HG02884 (cell line): ENCODE measurements around the gene GATAD2B.
A peak's percentile ranks its signal among the peaks of the same experiment; 100 is the strongest.
"Not testable (repeated sequence)": the region's sequence is repeated elsewhere in the genome, so short reads cannot be mapped to it uniquely, and the experiment has no call there.

ENCODE experiments used
- ATAC-seq: cut with Tn5 transposase; IDR thresholded peaks from one replicate; pipeline ENCODE4 v1.9.1; 2021; ENCODE audit warnings: mild to moderate bottlenecking, moderate library complexity; ENCODE audit not compliant: unreplicated experiment

The GATAD2B gene

DNA sequence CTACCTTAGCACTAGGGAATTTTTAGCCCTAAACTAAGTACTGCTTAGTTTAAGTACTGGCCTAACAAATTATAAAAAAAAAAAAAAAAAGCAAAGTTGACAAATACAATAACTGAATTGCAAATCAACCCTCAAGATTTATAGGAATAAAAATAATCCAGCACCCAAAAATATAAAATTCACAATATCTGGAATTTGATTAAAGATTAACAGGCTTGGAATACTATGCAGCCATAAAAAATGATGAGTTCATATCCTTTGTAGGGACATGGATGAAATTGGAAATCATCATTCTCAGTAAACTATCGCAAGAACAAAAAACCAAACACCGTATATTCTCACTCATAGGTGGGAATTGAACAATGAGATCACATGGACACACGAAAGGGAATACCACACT lies 78.4 kb downstream of the GATAD2B start:
- not testable (repeated sequence) for ATAC-seq

DNA sequence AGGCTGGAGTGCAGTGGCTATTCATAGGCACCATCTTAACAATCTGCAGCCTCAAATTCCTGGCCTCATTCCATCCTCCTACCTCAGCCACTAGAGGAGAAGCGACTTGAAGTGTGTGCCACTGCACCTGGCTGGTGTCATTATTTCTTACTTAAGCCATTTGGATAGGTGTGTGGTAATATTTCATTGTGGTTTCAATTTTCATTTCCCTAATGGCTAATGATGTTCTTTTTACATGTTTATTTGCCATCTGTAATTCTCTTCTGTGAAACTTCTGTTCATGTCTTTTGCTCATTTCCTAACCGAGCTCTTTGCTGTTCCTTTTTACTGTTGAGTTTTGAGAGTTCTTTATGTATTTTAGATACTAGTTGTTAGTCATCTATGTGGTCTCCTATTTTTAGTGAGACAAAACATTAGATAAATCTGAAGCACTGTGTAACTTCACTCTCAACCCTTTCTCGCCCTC lies 80.7 kb downstream of the GATAD2B start:
- peak; percentile 60 for ATAC-seq

DNA sequence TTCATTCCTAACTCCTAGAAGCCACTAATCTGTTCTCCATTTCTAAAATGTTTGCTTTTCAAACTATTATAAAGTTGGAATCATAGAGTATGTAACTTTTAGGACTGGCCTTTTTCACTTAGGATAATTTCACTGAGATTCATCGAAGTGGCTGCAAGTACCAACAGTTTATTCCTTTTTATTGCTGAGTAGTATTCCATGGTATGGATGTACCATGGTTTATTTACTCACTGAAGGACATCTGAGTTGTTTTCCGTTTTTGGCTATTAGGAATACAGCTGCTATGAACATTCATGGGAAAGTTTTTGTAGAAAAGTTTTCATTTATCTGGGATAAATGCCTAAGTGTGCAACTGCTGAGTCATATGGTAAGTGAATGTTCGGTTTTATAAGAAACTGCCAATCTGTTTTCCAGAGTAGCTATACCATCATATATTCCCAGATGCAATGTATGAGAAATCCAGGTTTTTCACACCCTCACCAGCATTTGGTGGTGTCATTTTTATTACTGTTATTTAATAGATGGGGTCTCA lies 81.2 kb downstream of the GATAD2B start:
- no peak for ATAC-seq

DNA sequence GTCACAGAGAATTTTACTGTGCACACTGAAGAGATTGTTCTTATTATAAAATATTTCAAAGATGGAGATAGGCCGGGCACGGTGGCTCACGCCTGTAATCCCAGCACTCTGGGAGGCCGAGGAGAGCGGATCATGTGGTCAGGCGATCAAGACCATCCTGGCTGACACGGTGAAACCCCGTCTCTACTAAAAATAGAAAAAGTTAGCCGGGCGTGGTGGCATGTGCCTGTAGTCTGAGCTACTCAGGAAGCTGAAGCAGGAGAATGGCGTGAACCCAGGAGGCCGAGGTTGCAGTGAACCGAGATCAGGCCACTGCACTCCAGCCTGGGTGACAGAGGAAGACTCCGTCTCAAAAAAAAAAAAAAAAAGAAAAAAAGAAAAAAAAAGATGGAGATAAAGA lies 82.0 kb downstream of the GATAD2B start:
- ATAC-seq, result not testable (repeated sequence)

DNA sequence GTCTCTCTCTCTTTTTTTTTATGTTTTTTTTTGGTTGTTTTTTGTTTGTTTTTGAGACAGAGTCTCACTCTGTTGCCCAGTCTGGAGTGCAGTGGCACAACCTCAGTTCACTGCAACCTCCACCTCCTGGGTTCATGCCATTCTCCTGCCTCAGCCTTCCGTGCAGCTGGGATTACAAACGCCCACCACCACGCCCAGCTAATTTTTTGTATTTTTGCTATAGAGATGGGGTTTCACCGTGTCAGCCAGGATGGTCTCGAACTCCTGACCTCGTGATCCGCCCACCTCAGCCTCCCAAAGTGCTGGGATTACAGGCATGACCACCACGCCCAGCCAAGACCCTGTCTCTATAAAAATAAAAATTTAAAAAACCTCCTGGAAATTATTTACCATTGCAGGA lies 88.8 kb downstream of the GATAD2B start:
- ATAC-seq, result not testable (repeated sequence)

DNA sequence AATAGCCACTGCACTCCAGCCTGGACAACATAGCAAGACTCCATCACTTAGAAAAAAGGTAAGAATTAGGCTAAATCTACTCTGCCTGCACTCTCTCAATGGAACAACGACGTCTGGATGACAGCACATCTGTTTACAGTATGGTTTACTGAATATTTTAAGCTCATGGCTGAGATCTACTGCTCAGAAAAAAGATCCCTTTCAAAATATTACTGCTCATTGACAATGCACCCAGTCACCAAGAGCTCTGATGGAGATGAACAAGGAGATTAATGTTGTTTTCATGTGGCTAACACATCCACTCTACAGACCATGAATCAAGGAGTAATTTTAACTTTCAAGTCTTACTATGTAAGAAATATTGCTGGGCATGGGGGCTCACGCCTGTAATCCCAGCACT lies 89.6 kb downstream of the GATAD2B start:
- no peak for ATAC-seq

DNA sequence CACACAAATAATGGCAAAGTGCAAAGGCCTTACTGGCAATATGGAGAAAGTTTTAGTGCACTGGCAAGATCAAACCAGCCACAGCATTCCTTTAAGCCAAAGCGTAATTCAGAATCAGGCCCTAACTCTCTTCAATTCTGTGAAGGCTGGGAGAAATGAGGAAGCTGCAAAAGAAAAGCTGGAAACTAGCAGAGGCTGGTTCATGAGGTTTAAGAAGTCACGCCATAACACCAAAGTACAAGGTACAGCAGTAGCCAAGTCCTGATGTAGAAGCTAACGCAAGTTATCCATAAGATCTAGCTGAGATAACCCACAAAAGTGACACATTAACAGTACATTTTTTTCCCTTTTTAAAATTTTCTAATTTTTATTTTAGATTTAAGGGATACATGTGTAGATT lies 90.5 kb downstream of the GATAD2B start:
- ATAC-seq, result no peak

DNA sequence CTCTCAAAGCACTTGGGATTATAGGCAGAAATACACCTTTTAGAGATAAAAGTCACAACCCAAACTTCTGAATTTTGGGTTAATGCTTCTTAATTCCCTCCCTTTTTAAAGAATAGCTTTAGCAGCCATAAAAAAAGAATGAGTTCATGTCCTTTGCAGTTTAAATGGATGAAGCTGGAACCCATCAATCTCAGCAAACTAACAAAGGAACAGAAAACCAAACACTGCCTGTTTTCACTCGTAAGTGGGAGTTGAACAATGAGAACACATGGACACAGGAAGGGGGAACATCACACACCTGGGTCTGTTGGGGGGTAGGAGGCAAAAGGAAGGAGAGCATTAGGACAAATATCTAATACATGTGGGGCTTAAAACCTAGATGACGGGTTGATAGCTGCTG lies 91.7 kb downstream of the GATAD2B start:
- ATAC-seq, result no peak

DNA sequence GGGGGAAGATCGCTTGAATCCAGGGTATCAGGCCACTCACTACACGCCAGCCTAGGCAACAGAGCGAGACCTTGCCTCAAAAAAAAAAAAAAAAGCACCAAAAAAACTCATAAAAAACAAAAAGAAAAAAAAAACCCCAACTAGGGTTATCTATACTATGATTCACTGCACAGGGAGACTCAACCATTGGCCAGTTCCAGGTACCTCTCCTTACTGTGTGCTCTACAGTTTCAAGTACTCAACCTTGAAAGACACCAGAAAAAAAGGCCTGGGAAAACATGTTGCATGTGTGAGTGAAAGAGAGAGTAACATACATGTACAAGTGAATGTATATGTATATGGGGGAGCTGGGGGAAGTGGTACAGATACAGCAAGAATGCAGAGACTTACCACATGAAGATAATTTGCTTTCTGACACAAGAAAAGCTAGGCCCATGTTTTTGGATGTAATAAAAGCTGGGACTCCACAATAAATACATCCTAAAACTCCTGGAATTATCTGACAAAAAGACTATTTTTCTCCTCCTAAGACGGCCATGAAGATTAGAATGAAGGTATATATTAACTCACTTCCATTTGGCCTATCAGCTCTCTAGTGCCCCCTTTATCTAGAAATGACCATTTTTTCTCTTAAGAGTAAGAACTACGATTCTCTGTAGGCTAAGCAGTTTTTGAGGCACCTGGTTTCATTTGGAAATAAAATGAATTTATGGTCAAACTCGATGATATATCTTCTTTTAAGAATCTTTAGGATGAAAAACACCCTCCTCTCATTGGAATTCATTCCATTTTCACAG lies 95.4 kb downstream of the GATAD2B start:
- no peak for ATAC-seq

DNA sequence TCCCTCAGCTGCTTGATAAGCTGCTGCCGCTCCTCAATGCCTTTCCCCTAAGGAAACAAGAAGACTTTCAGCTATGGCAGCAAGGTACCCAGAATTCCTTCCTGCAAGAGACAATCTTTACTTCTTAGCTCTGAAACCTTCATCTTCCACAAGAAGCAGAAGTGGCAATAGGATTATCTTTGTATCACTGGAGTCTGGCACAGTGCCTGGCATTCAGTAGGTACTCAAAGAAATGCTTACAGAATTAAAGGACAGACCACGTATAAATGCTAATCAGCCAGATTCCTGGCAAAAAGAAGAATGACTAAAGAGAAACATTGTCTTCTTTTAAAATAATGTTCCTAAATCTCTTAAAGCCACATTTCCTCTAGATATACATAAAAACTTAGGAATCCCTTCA lies 103.9 kb downstream of the GATAD2B start:
- no peak for ATAC-seq

DNA sequence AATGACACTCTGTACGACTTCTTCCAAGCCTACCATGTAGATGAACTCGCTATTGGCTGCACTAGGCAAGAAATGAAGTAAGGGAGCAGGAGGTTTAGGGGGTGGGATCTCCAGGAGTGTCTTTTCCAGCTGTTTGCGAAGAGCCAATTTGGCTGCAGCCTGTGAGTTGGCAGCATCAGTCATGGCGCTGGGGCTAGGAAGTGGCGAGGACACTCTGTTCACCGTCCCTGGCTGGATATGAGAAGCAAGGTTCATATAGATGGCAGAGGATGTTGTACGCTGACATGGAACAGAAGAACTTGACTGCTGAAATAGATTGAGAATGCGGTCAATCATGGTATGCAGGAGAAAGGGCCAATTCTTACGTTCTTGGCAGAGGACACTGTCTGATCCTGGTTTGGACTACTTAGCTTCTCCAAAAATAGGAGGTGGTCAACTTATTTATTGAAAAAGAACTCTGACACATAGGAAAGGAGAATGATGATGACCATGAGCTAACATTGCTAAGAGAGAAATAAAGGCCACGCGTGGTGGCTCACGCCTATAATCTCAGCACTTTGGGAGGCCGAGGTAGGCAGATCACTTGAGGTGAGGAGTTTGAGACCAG lies 106.4 kb downstream of the GATAD2B start:
- ATAC-seq, result no peak

DNA sequence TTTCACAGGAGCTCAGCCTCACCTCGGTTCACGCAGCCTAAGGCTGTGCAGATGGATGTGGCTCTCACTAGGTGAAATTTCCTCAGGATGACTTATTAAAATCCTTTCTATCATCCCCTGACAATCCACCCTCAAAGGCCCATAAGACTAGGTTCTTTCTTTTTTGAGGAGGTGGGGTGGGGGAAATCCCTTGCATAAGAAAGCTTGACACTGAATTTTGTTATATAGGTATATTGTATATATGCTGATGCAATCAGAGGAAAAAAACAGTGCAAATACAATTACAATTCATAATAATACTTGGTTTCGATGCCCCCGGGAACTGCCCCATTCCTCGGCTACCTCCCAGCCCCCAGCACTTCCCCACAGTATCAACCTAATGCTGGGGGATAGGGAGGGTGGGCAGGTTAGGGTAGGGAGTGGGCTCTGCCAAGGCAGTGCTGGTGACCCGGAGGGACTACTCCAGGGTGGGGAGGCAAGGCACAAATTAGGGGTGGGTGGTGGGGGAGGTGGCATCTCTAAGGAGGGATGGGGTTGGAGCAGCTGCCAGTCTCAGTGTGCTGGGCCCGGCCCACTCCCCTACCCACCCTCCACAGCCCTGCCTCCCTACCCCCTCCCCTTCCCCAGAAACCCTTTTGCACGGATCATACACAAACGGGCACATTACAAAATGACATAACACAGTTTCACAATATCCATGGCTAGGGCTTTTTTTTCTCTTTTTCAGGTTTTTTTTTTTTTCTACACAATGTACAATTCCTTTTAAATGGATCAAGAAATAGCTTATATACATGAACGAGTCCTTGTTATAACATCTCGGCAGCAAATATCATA lies 116.7 kb downstream of the GATAD2B start:
- peak; percentile 16 for ATAC-seq

DNA sequence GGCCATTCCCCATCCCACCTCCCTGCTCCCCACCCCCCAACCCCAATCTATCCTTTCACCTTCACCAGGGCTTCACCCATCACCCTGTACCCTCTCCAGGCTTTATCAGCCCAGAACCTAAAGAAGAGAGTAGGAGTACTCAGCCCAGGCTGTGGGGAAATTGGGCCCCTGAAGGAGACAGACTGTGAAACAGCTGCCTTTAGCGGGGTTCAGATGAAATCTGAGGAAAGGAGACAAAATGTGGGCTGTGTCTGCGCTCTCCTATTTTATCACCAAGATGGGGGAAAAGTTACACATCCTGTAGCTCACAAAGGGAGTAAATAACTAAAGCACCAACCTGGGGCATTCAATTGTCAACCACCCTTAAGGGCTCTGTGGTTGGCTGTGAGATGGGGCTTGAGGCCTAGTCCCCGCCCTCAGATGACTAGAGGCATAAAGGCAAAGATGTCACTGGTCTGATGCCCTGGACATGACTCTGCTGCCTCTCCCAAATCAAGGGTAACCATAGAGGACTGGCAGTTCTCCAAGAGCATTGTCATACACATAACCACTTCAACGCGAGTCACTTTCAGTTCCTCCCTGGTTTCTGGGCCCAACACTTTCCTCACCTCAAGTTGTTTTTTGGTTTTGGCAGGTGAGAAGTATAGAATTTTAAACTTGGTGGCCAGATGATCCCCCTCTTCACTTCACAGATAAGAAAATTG lies 117.6 kb downstream of the GATAD2B start:
- ATAC-seq, result peak; percentile 84

DNA sequence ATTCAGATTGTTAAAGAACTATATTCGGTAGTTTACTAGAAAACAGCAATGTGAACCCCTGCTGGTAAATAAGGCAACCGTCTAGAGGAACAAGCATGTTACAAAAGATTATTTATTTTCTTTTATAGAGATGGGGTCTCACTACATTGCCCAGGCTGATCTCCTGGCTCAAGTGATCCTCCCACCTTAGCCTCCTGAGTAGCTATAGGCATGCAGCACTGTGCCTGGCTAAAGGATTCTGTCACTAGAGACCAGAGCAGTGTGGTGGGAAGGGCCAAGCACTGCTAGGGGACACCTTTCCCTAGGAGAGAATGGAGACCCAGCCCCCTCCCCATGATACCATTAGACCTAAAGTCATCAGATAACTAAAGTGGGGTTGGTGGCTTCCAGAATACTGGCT lies 118.7 kb downstream of the GATAD2B start:
- no peak for ATAC-seq

DNA sequence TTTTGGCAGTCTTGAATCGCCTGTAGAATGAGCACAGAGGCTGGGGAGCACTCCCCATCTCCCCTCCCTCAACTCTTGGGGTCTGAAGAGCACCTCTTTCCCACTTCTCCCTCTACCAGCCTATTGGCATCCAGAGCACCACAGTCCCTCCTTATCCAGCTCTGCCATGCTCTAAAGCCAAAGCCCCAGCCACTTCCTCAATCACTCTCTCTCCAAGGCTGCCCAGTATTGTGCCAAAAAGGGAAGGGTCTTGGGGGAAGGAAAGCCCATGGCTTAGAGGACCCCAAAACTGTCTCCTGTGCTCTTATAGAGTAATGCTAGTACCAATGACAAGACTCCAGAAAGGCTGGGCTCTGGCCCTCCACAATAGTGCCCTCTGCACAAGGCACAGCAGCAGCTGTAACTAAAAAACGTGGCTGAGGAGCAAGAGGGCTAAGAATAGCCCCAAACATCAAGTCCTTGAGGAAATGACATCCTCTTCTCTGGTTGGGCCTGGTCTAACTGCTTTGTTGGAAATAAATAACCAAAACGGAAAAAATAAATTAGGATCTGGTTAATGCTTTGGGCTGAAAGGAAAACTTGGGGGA lies 119.2 kb downstream of the GATAD2B start:
- no peak for ATAC-seq

DNA sequence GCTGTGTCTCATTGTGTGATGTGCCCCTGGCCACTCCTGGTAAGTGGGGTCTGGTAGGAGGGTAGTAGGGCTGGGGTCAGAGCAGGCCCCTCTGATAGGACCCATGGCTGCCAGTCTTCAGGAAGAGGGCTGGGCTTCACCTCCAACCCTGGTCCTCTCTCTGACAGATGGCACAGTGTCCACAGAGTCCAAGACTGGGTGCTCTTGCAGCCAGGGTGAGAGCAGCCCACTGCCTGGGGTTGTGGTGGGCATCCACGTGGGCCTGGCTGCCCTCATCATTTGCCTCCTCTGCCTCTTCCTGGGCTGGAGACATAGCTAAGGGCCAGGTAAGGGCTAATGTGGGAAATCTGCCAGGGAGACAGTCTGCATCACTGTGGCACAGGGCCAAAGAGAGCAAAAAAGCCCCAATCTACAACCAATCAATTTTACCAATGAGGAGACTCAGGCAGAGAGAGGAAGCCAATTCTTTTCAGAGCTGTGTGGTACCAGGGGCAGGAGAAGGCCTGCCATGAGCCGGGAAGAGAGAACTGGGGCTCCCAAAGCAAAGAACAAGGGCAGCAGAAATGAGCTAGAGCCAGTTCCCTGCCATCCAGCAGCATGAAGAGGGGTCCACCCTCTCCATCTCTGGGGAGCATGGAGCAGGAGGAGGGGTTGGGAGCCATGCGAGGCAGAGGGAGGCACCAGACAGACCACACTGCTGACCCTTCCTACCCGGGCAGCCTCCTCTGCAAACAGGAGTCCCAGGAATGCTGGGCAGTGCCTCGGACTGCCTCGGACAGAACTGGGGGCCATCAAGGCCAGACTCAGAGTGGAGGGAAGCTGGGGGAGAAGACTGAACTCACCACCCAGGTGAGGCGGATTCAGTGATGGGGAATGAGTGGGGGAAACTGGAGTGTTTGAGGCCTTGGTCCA lies 120.7 kb downstream of the GATAD2B start:
- ATAC-seq, result no peak

DNA sequence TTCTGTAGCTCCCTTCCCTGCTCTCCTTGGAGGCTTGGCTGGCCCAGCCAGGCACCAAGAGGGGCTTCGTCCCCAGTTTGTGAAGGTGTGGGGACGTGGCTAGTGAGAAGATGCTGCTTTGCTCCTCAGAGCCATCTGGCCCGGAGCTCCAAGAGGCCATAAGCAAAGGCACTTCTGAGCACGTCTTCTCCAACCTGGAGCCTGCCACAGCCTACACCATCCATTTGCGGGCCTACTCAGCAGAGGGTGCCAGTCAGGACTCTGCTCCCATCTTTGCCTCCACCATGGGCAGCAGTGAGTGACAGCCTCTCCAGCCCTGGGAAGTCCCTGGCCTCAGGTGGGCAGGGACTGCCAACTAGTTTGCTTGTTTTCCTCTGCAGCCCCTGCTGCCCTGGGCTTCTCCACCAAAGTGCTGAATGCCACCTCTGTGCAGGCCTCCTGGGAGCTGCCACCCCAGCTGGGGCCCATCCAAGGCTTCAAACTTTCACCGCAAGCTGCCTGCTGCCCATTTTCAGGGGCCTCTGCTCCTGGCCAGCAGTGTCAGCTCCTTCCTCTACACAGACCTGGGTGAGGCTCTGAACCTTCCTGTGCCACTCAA lies 121.6 kb downstream of the GATAD2B start:
- no peak for ATAC-seq

DNA sequence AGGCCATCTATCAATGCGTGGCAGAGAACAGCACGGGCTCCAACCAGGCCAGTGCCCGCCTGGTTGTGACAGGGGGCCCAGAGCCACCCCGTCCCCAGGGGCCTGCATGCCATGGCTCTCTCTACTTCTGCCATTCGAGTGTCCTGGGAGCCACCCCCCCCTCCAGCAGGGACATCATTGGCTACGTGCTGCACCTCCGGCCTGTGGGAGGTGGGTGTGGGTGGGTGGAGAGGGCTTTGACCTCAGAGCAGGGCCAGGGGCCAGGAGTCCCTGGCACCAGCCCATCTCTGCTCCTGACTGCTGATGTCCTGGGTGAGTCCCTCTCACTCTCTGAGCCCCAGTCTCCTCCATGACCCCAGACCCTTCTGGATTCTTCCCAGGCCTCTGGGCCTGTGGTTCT lies 122.3 kb downstream of the GATAD2B start:
- no peak for ATAC-seq
